HG02938 (cell line): ENCODE data around the gene SIAH3.
"Not testable (repeated sequence)": the region's sequence is repeated elsewhere in the genome, so short reads cannot be mapped to it uniquely, and the experiment has no call there.

Source experiments
- ATAC-seq: cut with Tn5 transposase; IDR thresholded peaks from one replicate; pipeline ENCODE4 v1.9.1; 2021; ENCODE audit warnings: mild to moderate bottlenecking, moderate library complexity; ENCODE audit not compliant: unreplicated experiment

SIAH3 gene

DNA sequence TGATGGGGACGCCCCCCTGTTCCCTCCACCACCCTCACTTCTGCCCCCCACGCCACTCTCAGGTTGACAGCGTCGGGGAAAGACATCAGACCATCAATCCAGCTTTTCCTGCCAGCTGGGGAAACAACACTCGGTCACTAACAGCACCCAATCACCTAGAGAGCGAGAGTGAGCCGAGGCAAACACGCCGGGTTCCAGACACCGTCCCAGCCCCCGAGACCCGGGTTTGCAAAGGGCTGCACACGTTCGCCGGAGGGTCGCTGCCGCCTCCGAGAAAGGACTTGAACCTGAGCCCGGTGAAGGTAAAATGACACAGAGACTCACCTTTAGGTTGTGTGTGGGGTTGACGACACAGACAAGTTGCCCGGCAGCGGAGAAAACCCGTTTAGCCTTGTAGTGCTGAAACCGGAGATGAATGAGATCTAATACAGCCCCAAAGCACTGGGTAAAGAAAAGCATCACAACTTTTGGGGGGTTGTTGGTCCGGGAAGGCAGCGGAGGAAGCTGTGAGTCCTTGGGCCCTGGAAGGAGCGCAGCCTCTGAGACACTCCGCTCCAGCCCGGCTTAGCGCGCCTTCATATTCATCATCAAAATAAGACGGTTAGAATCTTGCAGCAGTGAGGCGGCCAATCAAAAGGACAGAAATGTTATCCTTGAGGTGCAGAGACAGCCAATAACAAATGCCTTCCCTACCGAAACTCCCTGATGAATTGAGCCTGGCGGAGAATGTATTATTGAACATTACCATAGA is at the start of gene SIAH3:
TSS of gene SIAH3 (minus strand) at position 583 of the 751 bp plus-strand sequence. CDS start at position 459, 124 bp downstream.
- ATAC-seq: no peak

GRCh38 chr13:45899406-45899805 is 47.9 kb upstream of the SIAH3 start:
- ATAC-seq: no peak

- no peak for ATAC-seq
Observed at GRCh38 chr13:45897562-45897961, 46.0 kb upstream of the SIAH3 start.

DNA sequence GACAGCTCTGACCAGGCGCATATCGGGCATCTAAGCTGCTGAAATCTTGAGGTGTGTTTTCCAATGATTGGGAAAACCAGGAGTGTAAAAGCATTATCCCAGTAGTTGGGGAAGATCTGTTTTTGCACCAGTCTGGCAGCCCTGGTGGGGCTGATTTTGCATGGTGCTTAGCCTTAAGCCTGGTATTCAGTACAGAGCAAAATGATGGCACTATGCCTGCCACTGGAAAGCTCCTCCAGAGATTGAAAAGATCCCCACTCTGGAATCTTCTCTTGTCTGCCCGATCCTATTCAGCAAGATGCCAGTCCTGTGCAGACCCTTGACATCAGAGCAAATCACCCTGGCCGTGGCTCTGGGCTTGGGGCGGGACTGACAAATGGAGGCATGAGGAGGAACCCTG is 44.7 kb upstream of the SIAH3 start:
- no peak for ATAC-seq

- no peak for ATAC-seq
Observed at GRCh38 chr13:45895881-45896280, 44.3 kb upstream of the SIAH3 start.

GRCh38 chr13:45892513-45892912 is 41.0 kb upstream of the SIAH3 start:
- ATAC-seq: no peak

- ATAC-seq: no peak
Observed at GRCh38 chr13:45889590-45890243, 38.2 kb upstream of the SIAH3 start.

DNA sequence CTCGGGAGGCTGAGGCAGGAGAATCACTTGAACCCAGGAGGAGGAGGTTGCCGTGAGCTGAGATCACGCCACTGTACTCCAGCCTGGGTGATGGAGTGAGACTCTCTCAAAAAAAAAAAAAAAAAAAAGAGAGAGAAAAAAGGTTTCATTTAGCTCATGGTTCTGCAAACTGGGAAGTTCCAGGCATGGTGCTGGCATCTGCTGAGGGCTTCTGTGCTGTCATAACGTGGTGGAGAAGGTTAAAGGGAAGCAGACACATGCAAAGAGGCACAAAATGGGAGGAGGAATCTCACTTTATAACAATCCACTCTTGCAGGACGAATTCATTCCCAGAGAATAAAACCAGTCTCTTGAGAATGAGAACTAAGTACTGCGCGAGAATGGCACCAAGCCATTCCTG is 34.9 kb upstream of the SIAH3 start:
- ATAC-seq: no peak

GRCh38 chr13:45885194-45885593 is 33.6 kb upstream of the SIAH3 start:
- ATAC-seq: no peak

GRCh38 chr13:45882626-45883025 is 31.1 kb upstream of the SIAH3 start:
- ATAC-seq: no peak

GRCh38 chr13:45881353-45881752 is 29.8 kb upstream of the SIAH3 start:
- no peak for ATAC-seq

DNA sequence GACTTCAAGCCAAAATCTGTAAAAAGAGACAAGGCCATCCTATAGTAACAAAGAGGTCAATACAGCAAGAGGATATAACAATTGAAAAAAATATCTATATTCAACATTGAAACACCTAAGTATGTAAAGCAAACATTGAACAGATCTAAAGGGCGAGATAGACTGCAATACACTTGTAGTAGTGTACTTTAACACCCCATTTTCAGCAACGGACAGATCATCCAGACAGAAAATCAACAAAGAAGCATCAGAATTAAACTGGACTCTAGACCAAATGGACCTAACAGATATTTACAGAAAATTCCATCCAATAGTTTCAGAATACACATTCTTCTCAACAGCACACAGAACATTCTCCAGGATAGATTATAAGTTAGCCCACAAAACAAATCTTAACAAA is 28.7 kb upstream of the SIAH3 start:
- no peak for ATAC-seq

DNA sequence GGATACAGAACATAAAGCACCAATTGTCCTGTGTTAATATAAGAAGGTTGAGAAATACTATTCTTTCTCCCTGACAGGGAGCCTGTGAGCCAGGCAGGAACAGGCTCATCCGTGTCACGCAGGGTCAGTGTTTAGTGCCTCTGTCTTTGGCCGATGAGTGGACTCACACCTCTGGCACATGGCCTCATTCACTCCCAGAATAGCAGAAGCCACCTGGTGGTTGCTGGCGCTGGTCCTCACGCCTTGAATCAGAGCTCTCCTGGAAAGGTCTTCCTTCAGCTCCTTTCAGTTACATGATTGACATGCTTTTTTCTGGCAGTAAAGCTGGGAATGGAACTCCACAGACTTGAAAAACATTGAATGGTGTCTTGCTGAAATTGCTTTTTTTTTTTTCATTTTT is 28.1 kb upstream of the SIAH3 start:
- no peak for ATAC-seq

DNA sequence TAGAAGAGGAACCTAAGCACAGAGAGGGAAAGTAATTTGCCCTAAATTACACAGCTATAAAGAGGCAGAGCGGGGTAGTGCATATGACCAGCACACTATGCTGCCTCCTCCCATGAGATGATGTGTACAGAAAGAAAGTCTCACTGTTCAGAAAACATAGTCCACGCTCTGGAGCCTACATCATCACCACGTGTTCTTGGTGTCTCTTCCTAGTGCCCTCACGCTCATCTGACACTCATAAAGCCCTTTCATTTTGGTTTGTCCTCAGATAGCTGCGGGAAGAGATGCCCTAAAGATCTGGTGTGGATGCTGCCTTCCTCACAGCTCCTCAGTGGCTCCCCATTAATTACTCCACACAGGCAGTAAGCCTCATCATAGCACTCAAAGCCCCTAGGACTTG is 27.4 kb upstream of the SIAH3 start:
- no peak for ATAC-seq

GRCh38 chr13:45876781-45877180 is 25.2 kb upstream of the SIAH3 start:
- ATAC-seq: no peak

DNA sequence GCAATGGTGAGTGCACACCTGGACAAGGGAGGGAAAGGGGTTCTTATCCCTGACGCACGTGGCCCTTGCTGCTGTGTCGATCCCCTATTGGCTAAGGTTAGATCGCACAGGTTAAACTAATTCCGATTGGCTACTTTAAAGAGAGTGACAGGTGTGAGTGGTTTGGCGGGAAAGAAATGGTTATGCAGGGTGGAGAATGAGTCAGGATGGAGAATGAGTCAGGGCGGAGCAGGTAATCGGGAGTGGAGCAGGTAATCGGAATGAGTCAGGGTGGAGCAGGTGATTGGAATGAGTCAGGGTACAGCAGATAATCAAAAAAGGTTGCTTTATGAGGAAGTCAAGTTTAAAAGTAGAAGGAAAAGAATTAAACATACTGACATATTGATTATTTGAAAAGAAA is 24.4 kb upstream of the SIAH3 start:
- ATAC-seq: no peak

DNA sequence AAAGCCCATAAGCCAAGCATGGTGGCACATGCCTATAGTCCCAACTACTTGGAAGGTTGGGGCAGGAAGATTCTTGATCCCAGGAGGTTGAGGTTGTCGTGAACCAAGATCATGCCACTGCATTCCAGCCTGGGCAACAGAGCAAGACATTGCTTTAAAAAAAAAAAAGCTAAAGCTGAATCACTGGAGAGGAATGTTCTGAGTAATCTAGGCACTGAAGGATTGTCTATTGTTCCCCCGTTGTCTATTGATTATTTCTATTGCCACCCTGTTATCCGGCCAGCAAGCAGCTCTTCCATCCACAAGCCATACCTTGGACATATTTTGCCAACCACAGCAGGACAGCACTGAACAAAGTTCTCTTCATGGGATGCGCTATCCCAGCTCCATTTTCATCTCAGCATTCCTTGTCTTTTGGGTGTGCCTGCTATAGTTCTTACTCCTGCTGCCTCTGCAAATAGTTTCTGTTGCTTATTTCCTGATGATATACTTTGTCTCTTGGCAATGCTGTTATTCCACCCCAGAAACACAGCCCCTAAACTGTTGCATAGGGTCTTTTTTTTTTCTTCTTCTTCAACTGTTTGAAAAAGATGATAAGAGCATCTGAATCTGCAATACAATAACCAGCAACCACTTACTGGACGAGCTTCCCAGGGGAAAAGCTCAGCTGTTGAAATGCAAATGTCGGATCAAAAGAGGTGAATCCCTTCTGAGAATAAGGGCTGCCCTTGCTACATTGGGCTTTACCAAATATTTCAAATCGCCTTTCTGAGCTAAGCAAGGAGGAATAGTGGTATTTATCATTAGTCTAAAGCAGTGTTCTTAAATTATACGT is 22.2 kb upstream of the SIAH3 start:
- ATAC-seq: no peak

GRCh38 chr13:45872566-45872965 is 21.0 kb upstream of the SIAH3 start:
- no peak for ATAC-seq

DNA sequence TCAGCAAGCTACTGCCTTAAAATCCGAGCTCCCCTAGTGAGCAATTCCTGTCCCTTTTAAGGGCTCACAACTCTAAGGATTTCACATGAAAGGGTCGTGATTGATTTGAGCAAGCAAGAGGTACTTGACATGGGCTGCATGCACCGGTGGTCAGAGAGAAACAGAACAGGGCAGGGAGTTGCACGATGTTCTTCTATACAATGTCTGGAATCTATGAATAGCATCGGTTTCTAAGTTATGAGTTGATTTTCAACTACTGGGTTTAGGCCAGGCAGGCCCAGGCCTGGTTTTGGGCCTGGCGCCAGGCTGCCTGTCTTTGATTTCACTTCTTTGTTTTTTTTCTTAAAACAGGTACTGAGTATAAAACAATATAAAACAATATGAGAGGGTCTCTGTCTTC is 19.6 kb upstream of the SIAH3 start:
- ATAC-seq: not testable (repeated sequence)

- no peak for ATAC-seq
Observed at GRCh38 chr13:45870232-45870631, 18.7 kb upstream of the SIAH3 start.

DNA sequence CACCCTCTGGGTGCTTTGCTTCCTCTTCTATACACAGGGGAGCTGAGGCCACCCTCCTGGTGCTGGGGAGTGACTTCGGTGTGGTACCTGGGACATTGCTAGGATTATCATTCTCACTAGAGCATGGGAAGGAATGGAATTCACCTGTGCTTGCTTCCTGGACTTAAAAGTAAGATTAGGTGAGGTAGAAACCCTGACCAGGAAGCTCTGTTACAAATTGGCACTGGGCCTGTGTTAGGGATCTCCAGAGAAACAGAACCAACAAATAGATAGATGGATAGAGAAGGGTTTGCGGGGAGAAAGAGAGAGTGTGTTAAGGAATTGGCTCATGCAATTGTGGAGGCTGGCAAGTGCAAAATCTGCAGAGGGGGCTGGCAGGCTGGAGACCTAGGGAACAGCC is 13.9 kb upstream of the SIAH3 start:
- no peak for ATAC-seq
